Spleen (tissue), 11 donors: ENCODE data around the gene RCL1. TPM values are rescaled to one million over a fixed set of nuclear protein-coding genes. Genes with fewer than 3 reads are reported as not detected.

ENCODE experiments used
- DNase-seq: peaks from one replicate; pipeline ENCODE4 v3.0.0-alpha.2; 2020
- H3K27ac ChIP-seq, 8 donors: fragments of 200-600 bp; sonication (generic) in 7 of 8; 1 replicate in 4 of 8; 2 replicates in 4 of 8; pipeline versions ENCODE4 v1.5.0 to v1.8.0; 2016 to 2021; ENCODE audit warnings: inconsistent platforms in 4 of 8, mild to moderate bottlenecking in 4 of 8, moderate library complexity in 1 of 8
- H3K27me3 ChIP-seq, 7 donors: fragments of 200-600 bp; sonication (generic) in 6 of 7; replicated peaks in 1 of 7; 1 replicate in 4 of 7; 2 replicates in 3 of 7; pipeline versions ENCODE4 v1.5.0 to v1.8.0; 2016 to 2021; ENCODE audit warnings: inconsistent platforms in 3 of 7, mild to moderate bottlenecking in 1 of 7
- H3K36me3 ChIP-seq, 6 donors: fragments of 200-600 bp; sonication (generic) in 5 of 6; 1 replicate in 4 of 6; 2 replicates in 2 of 6; pipeline versions ENCODE4 v1.5.0 to v1.8.0; 2016 to 2021; ENCODE audit warnings: inconsistent platforms in 2 of 6
- H3K4me1 ChIP-seq, 6 donors: fragments of 200-600 bp; sonication (generic) in 5 of 6; 1 replicate in 3 of 6; 2 replicates in 3 of 6; pipeline versions ENCODE4 v1.5.0 to v1.8.0; 2016 to 2021; ENCODE audit warnings: inconsistent platforms in 3 of 6
- H3K4me3 ChIP-seq, 8 donors: fragments of 200-600 bp; sonication (generic) in 7 of 8; 1 replicate in 4 of 8; 2 replicates in 4 of 8; pipeline versions ENCODE4 v1.5.0 to v1.8.0; 2016 to 2021; ENCODE audit warnings: inconsistent platforms in 4 of 8, mild to moderate bottlenecking in 4 of 8, moderate library complexity in 2 of 8
- H3K9me3 ChIP-seq, 8 donors: fragments of 200-600 bp; sonication (generic) in 7 of 8; 1 replicate in 4 of 8; 2 replicates in 4 of 8; pipeline versions ENCODE4 v1.5.0 to v1.8.0; 2016 to 2021; ENCODE audit warnings: inconsistent platforms in 4 of 8
- POLR2A ChIP-seq, 3 donors: fragments of 450-650 bp; IDR thresholded peaks; one replicate each; pipeline ENCODE4 v1.5.1; 2017; ENCODE audit warnings: antibody characterized with exemption in 3 of 3, mild to moderate bottlenecking in 1 of 3
- POLR2AphosphoS5 ChIP-seq, 3 donors: sonication (generic); formaldehyde crosslinking; IDR thresholded peaks; one replicate each; pipeline ENCODE4 v1.5.1; 2017; ENCODE audit warnings: antibody characterized with exemption in 3 of 3
- WGBS, 5 donors: extraction: QIAGEN DNeasy Blood & Tissue Kit in 3 of 5; methylation state at CpG; one replicate each; pipeline versions ENCODE4 v1.1.5 to v1.1.7; 2013 to 2018; 5-methylcytosine and 5-hydroxymethylcytosine counted together
- intact Hi-C: fragments of 100-400 bp; cut with DNase I; formaldehyde crosslinking; loops from one replicate; pipeline ENCODE4 v1.15.0; 2023; ENCODE audit warnings: low total_unique reads
- polyA plus RNA-seq, 3 donors: library from polyadenylated mRNA; stranded (reverse); fragments of 200-250 nt; gene quantifications; one replicate each; pipeline ENCODE4 v1.2.1, GENCODE V29; 2013
- total RNA-seq, 7 donors: library from RNA; depleted of rRNA in 3 of 7; stranded (reverse); fragments of >200 nt in 3 of 7; fragmentation: NEBNext Ultra II Directional in 4 of 7; extraction: Animal tissue kit (Norgen Biotek cat#: 25700) in 4 of 7; gene quantifications; one replicate each; pipeline versions ENCODE4 v1.1.0 to v1.2.1, GENCODE V29; 2016 to 2021
- TF ChIP-seq, protein P1 (sequence below), 11 experiments: fragments of 200-600 bp in 7 of 11; fragments of 450-650 bp in 4 of 11; sonication (generic) in 4 of 11; IDR thresholded peaks in 8 of 11; conservative IDR thresholded peaks in 3 of 11; 1 replicate in 7 of 11; 2 replicates in 4 of 11; pipeline versions ENCODE4 v1.4.0 to v1.8.0; 2016 to 2021; ENCODE audit warnings: antibody characterized with exemption in 11 of 11, inconsistent platforms in 4 of 11, mild to moderate bottlenecking in 1 of 11
- donor health status: healthy with polysubstance abuse.
- donor health status: DM: no; HTN: no; CAD: no; lungs with moderate emphysema.
- donor health status: DM: no; HTN: no; CAD: no.
- donor health status: Bipolar disorder and iron deficiency.
- donor health status: healthy.
- donor health status: DM: no; HTN: no; CAD: no.
- donor health status: DM: yes; HTN: yes; CAD: no.

RCL1 gene
- total and polyA plus RNA-seq, 10 donors: 11.8 to 29.4 (median 21.6) TPM

GRCh38 chr9:4890242-4890641 is 97.5 kb downstream of the RCL1 start:
- Histone ChIP-seq H3K36me3 (no peaks in the 10 kb centered on the region), H3K4me3 (no peak overlapping the region), H3K4me1 (no peaks in the 10 kb centered on the region), H3K27ac (peak overlapping the region in 2 of 8 donors; percentile 1 to 57), H3K27me3 (no peaks in the 10 kb centered on the region), H3K9me3 (no peaks in the 10 kb centered on the region)
- TF ChIP-seq, protein P1, sequence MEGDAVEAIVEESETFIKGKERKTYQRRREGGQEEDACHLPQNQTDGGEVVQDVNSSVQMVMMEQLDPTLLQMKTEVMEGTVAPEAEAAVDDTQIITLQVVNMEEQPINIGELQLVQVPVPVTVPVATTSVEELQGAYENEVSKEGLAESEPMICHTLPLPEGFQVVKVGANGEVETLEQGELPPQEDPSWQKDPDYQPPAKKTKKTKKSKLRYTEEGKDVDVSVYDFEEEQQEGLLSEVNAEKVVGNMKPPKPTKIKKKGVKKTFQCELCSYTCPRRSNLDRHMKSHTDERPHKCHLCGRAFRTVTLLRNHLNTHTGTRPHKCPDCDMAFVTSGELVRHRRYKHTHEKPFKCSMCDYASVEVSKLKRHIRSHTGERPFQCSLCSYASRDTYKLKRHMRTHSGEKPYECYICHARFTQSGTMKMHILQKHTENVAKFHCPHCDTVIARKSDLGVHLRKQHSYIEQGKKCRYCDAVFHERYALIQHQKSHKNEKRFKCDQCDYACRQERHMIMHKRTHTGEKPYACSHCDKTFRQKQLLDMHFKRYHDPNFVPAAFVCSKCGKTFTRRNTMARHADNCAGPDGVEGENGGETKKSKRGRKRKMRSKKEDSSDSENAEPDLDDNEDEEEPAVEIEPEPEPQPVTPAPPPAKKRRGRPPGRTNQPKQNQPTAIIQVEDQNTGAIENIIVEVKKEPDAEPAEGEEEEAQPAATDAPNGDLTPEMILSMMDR (IDR thresholded peaks at IDR 0.05 in 8 of 11, conservative IDR thresholded peaks at IDR 0.05 in 3 of 11): no peak
- no peak for TF ChIP-seq POLR2A (IDR thresholded peaks at IDR 0.05)
- no peak for TF ChIP-seq POLR2AphosphoS5 (IDR thresholded peaks at IDR 0.05)
- intact Hi-C loops: no loop called here
- no peak for DNase-seq
- 64 to 78% (median 72%) methylated on average over 3 of the region's 3 CpGs for WGBS, 5 donors

- TF ChIP-seq POLR2A (IDR thresholded peaks at IDR 0.05) (no peak), POLR2AphosphoS5 (IDR thresholded peaks at IDR 0.05) (no peak)
- TF ChIP-seq, protein P1 (IDR thresholded peaks at IDR 0.05 in 8 of 11, conservative IDR thresholded peaks at IDR 0.05 in 3 of 11): no peak
These were observed 98.2 kb downstream of the RCL1 start for GRCh38 chr9:4890929-4891328.

GRCh38 chr9:4891674-4892073 is 98.9 kb downstream of the RCL1 start:
- TF ChIP-seq POLR2A (IDR thresholded peaks at IDR 0.05): no peak
- TF ChIP-seq, protein P1 (IDR thresholded peaks at IDR 0.05 in 8 of 11, conservative IDR thresholded peaks at IDR 0.05 in 3 of 11): no peak
- TF ChIP-seq POLR2AphosphoS5 (IDR thresholded peaks at IDR 0.05): no peak
- no peak overlapping the region for H3K4me3 ChIP-seq
- 96 to 99% (median 98%) methylated on average over 3 of the region's 3 CpGs for WGBS, 5 donors
- H3K36me3 ChIP-seq: no peaks in the 10 kb centered on the region
- H3K4me1 ChIP-seq: no peaks in the 10 kb centered on the region
- intact Hi-C loops: no loop called here
- no peaks in the 10 kb centered on the region for H3K27me3 ChIP-seq
- peaks cover 0 to 5% (median 0%) of the 10 kb centered on the region in 8 donors for H3K9me3 ChIP-seq
- DNase-seq: no peak
- no peak overlapping the region for H3K27ac ChIP-seq

More at GRCh38 chr9:4890929-4891328, 98.2 kb downstream of the RCL1 start:
- 35 to 42% (median 38%) methylated on average over 2 of the region's 2 CpGs for WGBS, 5 donors
- no peak for DNase-seq
- Histone ChIP-seq H3K36me3 (no peaks in the 10 kb centered on the region), H3K27ac (peak overlapping the region in 1 of 8 donors; percentile 57), H3K4me1 (no peaks in the 10 kb centered on the region), H3K9me3 (no peaks in the 10 kb centered on the region), H3K27me3 (no peaks in the 10 kb centered on the region), H3K4me3 (no peak overlapping the region)
- intact Hi-C loops: no loop called here

- 92 to 96% (median 96%) methylated on average over 5 of the region's 5 CpGs for WGBS, 5 donors
- no peak for DNase-seq
- Histone ChIP-seq H3K27ac (no peak overlapping the region), H3K4me1 (no peaks in the 10 kb centered on the region), H3K27me3 (no peaks in the 10 kb centered on the region), H3K9me3 (peaks cover 0 to 13% (median 6%) of the 10 kb centered on the region in 8 donors), H3K36me3 (no peaks in the 10 kb centered on the region), H3K4me3 (no peak overlapping the region)
- TF ChIP-seq, protein P1 (IDR thresholded peaks at IDR 0.05 in 8 of 11, conservative IDR thresholded peaks at IDR 0.05 in 3 of 11): no peak
- TF ChIP-seq POLR2AphosphoS5 (IDR thresholded peaks at IDR 0.05): no peak
- no peak for TF ChIP-seq POLR2A (IDR thresholded peaks at IDR 0.05)
- intact Hi-C loops: no loop called here
These were observed 99.9 kb downstream of the RCL1 start for GRCh38 chr9:4892501-4893194.
